ENCODE results near the gene U2AF2.

GRCh38 chr19:55654323-55654867 lies 440 bp upstream of the U2AF2 start:
- TF ChIP-seq CTCF (IDR thresholded peaks at IDR 0.05) (no peak), POLR2A (IDR thresholded peaks at IDR 0.05) (no peak)

All from Peyer's patch (tissue), 4 donors.